ENCODE results near the gene FUT1.

The FUT1 gene

DNA sequence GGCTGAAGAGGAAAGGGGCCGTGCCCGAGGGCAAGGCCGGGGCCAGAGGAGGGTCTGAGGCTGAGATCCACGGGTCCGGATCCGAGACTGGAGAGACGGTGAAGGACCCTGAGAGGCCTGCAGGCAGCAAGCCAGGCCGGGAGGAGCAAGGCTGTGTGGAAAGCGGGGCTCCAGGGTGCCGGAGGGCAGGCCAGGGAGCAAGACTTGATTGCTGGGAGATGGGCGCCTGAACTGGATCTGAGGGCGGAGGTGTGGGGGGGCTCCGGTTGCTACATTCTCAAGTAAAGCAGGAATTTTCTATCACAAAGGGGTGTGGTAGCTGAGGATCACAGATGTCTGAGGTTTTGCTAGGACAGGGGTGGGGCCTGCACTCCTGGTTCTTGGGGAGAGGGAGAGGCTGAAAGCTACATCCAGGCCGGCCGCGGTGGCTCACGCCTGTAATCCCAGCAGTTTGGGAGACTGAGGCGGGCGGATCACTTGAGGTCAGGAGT, 36.7 kb downstream of the FUT1 start:
- DNase-seq, result no peak

DNA sequence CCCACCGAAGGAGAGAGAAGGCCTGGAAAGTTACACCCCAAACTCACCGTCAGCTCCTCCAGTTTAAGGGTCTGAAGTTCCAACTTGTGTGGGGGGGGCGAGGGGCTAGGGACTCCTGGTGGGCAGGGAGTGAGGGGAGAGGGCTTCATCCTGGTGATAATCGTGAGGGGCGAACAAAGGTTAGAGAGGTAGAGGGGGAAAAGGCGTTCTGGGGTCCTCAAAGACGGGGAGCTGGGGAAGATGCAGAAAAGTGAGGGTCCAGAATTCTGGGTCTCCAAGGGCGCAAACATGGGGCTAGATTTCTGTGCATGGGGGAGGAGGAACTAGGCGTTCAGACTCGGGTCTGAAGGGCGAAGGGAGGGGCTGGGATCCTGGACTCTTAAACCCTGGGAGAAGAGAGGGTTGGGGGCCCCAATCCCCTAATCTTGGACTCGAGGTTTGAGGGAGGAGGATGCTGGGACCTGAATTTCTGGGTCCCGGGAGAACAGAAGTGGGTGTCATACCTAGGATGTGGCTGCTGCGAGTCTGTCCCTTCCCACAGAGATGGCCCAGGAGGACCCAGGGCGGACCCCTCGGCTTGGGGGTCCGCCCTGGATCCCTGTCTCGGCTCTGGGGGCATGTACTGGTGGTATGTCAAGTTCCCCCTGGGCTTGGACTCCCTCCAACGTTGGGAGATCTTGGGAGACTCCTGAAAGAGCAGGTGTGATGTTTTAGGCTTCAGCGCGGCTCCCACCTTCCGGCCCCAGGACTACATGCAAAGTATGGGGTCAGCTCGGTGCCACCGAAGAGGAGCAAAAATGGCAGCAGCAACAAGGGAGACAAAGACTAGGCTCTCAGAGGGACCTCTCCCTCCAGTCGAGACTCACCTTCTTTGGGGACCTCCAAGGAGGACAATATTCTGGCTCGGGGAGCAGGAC, 37.4 kb downstream of the FUT1 start:
- no peak for DNase-seq

DNA sequence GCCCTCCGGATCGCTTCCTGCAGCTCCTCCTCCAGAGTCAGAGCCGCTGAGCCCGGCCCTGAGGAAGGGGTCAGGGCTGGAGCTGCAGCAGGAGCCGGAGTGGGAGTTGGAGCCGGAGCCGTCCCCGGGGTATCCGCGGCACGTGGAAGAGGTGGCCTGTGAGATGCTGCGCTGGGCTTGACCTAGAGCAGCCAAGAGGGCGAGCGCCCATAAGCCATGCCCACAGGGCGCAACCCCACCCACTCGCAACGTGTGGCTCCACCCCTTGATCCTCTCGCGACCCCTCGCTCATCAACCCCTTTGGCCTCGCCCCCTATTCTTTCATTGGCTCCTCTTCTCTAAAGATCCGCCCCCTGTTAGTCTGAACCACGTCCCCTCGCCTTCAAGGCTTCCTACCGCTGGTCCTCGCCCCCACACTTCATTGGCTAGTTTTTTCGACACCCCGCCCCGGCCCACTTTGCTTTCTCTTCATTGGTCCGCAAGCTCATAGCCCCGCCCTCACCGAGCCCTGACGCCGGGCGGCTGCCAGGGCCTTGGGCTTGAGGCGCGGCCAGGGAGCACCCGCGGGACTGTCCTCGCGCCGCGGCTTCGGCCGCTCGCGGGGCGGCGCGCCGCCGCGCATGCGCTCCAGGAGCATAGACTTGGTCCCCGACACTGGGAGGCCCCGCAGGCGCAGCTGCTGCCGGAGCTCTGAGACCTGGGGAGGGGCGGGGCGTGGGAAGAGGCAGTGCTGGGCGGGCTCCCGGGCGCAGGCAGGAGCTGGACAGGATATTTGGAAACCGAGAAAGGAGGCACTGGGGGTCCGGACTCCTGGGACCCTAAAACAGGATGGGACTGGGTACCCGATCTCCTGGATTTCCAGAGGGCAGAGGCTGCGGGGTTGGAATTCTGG, 38.3 kb downstream of the FUT1 start:
- DNase-seq, result peak; percentile 85

DNA sequence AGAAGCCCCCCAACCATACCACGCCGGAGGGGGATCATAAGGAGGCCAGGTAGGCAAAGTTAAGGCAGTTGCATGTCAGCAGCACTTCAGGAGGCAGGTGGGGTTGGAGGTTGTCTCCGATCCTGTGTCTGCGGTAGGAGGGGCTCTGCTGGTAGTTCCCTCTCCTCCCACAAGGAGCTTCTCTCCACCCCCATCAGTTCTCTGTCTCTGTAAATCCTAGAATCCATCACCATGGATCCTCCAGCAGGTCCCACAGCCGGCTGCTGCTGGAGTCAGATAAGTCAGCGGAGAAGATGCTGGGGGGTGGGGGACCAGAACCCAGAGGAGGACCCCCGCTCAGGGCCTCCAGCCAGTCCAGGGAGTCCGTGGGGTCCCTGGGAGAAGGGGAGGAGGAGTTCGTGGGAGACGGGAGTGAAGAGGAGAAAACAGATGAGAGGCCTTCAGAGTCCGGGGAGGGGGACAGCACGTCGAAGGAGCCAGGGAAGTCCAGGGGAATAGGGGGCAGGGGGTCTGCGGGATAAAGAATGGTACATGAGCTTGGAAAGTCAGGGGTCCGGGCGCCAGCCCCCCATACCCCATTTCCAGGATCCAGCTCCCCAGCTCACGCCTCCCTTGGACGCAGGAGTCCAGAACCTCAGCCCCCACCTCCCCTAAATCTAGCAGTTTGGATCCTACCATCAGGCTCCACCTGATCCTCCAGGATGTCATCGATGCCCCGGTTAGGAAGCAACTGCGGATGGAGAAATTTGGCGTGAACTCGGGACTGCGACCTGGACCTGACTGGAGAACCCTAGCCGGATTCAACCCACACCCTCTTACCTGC, 39.2 kb downstream of the FUT1 start:
- DNase-seq, result no peak

DNA sequence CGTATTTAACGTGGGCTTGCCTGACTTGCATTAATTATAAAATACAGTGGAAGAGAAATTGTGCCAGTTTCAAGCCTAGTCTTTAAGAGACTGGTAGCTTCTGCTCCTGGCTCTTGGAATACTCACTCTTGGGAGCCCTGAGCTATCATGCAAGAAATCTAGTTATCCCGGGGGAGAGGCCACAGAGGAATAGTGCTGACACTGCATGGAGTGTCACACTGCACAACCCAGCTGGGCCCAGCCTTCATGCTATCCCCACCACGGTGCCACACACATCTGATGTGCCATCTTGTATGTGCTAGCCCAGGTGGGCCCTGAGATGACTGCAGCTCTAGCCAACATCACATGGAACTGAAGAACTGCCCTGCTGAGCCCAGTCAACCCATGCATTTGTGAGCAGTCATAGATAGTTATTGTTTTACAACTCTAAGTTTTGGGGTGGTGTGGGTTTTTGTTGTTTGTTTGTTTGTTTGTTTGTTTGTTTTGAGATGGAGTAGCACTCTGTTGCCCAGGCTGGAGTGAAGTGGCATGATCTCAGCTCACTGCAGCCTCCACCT, 41.3 kb downstream of the FUT1 start:
- no peak for DNase-seq

DNA sequence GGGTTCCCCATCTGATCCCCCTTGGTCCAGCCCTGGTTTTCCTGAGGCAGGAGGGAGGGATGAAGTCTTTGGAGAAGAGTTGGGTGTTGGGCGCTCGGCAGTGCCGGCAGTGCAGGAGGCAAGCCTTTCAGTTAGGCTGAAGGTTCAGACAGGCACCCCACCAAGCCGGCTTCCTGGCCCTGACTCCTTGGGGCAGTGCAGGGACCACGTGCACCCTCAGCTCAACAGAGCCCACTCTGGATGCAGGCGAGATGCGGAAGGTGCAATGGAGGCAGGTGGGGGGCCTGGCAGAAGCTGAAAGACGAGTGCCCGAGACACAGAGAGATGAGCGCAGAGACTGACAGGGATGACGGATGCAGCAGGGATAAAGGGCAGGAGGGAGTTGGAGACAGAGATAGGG, 44.0 kb downstream of the FUT1 start:
- DNase-seq, result no peak

DNA sequence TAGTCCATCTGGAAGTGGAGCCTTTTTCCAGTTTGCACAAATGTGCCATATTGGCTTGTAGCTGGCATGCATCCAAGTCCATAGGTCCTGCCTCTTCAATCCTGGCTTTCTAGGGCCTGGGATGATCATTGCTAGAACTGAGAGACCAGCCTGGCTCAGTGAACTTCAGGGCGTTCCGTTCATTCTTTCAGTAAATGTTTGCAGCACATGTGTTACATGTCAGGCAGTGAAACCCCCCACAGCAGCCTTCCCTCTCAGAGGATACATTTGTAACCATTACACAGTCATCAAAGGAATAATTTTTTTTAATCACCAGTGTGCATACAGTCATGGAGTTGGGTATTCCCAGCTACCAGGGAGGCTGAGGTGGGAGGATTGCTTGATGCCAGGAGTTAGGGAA, 47.0 kb downstream of the FUT1 start:
- no peak for DNase-seq

DNA sequence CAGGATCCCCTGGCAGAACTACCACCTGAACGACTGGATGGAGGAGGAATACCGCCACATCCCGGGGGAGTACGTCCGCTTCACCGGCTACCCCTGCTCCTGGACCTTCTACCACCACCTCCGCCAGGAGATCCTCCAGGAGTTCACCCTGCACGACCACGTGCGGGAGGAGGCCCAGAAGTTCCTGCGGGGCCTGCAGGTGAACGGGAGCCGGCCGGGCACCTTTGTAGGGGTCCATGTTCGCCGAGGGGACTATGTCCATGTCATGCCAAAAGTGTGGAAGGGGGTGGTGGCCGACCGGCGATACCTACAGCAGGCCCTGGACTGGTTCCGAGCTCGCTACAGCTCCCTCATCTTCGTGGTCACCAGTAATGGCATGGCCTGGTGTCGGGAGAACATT, 49.1 kb downstream of the FUT1 start:
- no peak for DNase-seq

DNA sequence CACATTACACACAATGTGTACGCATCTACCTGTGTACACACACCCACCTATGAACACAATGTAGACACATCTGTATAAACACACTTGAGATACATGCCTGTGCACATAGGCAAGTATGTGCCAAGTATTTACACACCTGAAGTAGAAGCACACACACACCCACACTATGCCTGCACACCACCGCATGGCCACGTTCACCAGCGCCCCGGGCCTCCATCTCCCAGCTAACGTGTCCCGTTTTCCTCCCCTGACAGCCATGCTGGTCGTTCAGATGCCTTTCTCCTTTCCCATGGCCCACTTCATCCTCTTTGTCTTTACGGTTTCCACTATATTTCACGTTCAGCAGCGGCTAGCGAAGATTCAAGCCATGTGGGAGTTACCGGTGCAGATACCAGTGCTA, 49.7 kb downstream of the FUT1 start:
- no peak for DNase-seq

DNA sequence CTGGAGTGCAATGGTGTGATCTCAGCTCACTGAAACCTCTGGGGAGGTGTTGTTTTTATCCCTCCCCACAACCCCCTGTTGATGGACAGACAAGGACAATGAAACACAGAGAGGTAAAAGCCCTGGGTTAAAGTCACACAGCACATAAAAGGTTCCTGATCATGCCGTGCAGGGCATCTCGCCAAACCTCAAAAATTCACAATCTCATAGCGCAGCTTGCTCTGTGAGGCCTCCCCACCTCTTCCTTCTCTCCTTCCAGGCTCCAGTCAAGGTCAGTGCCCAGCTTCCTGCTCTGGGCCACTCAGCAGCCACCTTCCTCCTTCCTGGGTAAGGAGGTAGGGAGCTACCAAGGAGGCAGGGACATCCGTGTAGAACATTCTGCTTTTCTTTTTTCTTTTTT, 54.4 kb downstream of the FUT1 start:
- DNase-seq, result no peak

All from activated gamma-delta T cell (primary cell).